H9 (cell line): Measurements from ENCODE around the gene DPP7. TPM values are rescaled to one million over a fixed set of nuclear protein-coding genes. Genes with fewer than 3 reads are reported as not detected.

ENCODE experiments used
- DNase-seq: peaks from one replicate; pipeline ENCODE4 v3.0.0-alpha.2; 2017
- H2AFZ ChIP-seq: one replicate; pipeline ENCODE4 v1.6.1; 2013; ENCODE audit warnings: mild to moderate bottlenecking, low read length, control low read depth, moderate library complexity
- H2AK5ac ChIP-seq: 2 replicates; pipeline ENCODE4 v1.6.1; 2013; ENCODE audit warnings: low read length, control low read depth, mixed read lengths; ENCODE audit not compliant: insufficient read length
- H2BK120ac ChIP-seq: one replicate; pipeline ENCODE4 v1.6.1; 2013; ENCODE audit warnings: low read depth, mild to moderate bottlenecking, low read length, control low read depth, inconsistent platforms; ENCODE audit not compliant: poor library complexity, severe bottlenecking
- H2BK12ac ChIP-seq: 2 replicates; pipeline ENCODE4 v1.6.1; 2013; ENCODE audit warnings: low read length, control low read depth, mixed read lengths, low read depth; ENCODE audit not compliant: insufficient read length
- H2BK15ac ChIP-seq: 2 replicates; pipeline ENCODE4 v1.6.1; 2013; ENCODE audit warnings: low read depth, low read length, control low read depth
- H2BK20ac ChIP-seq: one replicate; pipeline ENCODE4 v1.6.1; 2013; ENCODE audit warnings: low read depth, mild to moderate bottlenecking, low read length, control low read depth, inconsistent platforms; ENCODE audit not compliant: poor library complexity, severe bottlenecking
- H2BK5ac ChIP-seq: 2 replicates; pipeline ENCODE4 v1.6.1; 2013; ENCODE audit warnings: low read length, control low read depth, mixed read lengths; ENCODE audit not compliant: insufficient read length
- H3K14ac ChIP-seq: 2 replicates; pipeline ENCODE4 v1.6.1; 2013; ENCODE audit warnings: low read length, control low read depth; ENCODE audit not compliant: insufficient read depth
- H3K18ac ChIP-seq: 2 replicates; pipeline ENCODE4 v1.6.1; 2013; ENCODE audit warnings: low read depth, mild to moderate bottlenecking, mixed read lengths, low read length, control low read depth; ENCODE audit not compliant: insufficient read length
- H3K23ac ChIP-seq: 2 replicates; pipeline ENCODE4 v1.6.1; 2013; ENCODE audit warnings: low read length, control low read depth, mixed read lengths, low read depth; ENCODE audit not compliant: insufficient read length
- H3K23me2 ChIP-seq: 2 replicates; pipeline ENCODE4 v1.6.1; 2013; ENCODE audit warnings: low read depth, mild to moderate bottlenecking, mixed read lengths, low read length, control low read depth; ENCODE audit not compliant: insufficient read length, poor library complexity, severe bottlenecking
- H3K27ac ChIP-seq: 2 replicates; pipeline ENCODE4 v1.5.1; 2013; ENCODE audit warnings: low read length, control low read depth, mixed read lengths, low read depth; ENCODE audit not compliant: insufficient read length
- H3K27me3 ChIP-seq: 2 replicates; pipeline ENCODE4 v1.6.1; 2013; ENCODE audit warnings: low read length, control low read depth, inconsistent platforms; ENCODE audit not compliant: insufficient read depth
- H3K4ac ChIP-seq: 2 replicates; pipeline ENCODE4 v1.6.1; 2013; ENCODE audit warnings: low read depth, mild to moderate bottlenecking, control low read depth, inconsistent platforms, low read length, moderate library complexity
- H3K4me1 ChIP-seq: 2 replicates; pipeline ENCODE4 v1.6.1; 2013; ENCODE audit warnings: low read length, control low read depth, inconsistent platforms; ENCODE audit not compliant: insufficient read depth
- H3K4me2 ChIP-seq: 2 replicates; pipeline ENCODE4 v1.6.1; 2013; ENCODE audit warnings: low read length, control low read depth, mixed read lengths; ENCODE audit not compliant: insufficient read length, insufficient read depth
- H3K56ac ChIP-seq: 2 replicates; pipeline ENCODE4 v1.6.1; 2013; ENCODE audit warnings: low read depth, mild to moderate bottlenecking, mixed read lengths, low read length, control low read depth; ENCODE audit not compliant: insufficient read length
- H3K79me1 ChIP-seq: 2 replicates; pipeline ENCODE4 v1.6.1; 2013; ENCODE audit warnings: low read depth, mild to moderate bottlenecking, moderate library complexity, low read length, control low read depth, inconsistent platforms; ENCODE audit not compliant: insufficient read depth, poor library complexity, severe bottlenecking
- H3K79me2 ChIP-seq: 2 replicates; pipeline ENCODE4 v1.6.1; 2013; ENCODE audit warnings: low read length, control low read depth, inconsistent platforms; ENCODE audit not compliant: insufficient read depth
- H3K9ac ChIP-seq: 2 replicates; pipeline ENCODE4 v1.6.1; 2013; ENCODE audit warnings: low read length, control low read depth, mixed read lengths; ENCODE audit not compliant: insufficient read length; ENCODE audit errors: extremely low read depth
- H3K9me3 ChIP-seq: one replicate; pipeline ENCODE4 v1.6.1; 2013; ENCODE audit warnings: low read depth, low read length, inconsistent platforms; ENCODE audit not compliant: control insufficient read depth
- H3T11ph ChIP-seq: one replicate; pipeline ENCODE4 v1.6.1; 2013; ENCODE audit warnings: mild to moderate bottlenecking, low read length, control low read depth, inconsistent platforms
- H4K20me1 ChIP-seq: one replicate; pipeline ENCODE4 v1.6.1; 2013; ENCODE audit not compliant: control insufficient read depth, insufficient read length, insufficient read depth
- H4K5ac ChIP-seq: 2 replicates; pipeline ENCODE4 v1.6.1; 2013; ENCODE audit warnings: low read depth, mild to moderate bottlenecking, mixed read lengths, low read length, control low read depth; ENCODE audit not compliant: insufficient read length
- H4K8ac ChIP-seq: replicated peaks from 2 replicates; pipeline ENCODE4 v1.6.1; 2013; ENCODE audit warnings: low read length, control low read depth, mixed read lengths, low read depth; ENCODE audit not compliant: insufficient read length
- H4K91ac ChIP-seq: 2 replicates; pipeline ENCODE4 v1.6.1; 2013; ENCODE audit warnings: low read depth, mild to moderate bottlenecking, moderate library complexity, mixed read lengths, low read length, control low read depth; ENCODE audit not compliant: insufficient read length
- H3K27ac Mint-ChIP-seq, 3 experiments: 2 replicates in 2 of 3; 3 replicates in 1 of 3; pipeline ENCODE4 v1.8.0; 2020 to 2021; ENCODE audit warnings: mixed read lengths in 3 of 3, mild to moderate bottlenecking in 1 of 3, moderate library complexity in 1 of 3
- H3K27me3 Mint-ChIP-seq: 2 replicates; pipeline ENCODE4 v1.8.0; 2021; ENCODE audit warnings: low read depth, mild to moderate bottlenecking, moderate library complexity, mixed read lengths
- H3K36me3 Mint-ChIP-seq, 3 experiments: 2 replicates in 2 of 3; 3 replicates in 1 of 3; pipeline ENCODE4 v1.8.0; 2020 to 2021; ENCODE audit warnings: low read depth in 3 of 3, mixed read lengths in 3 of 3; ENCODE audit not compliant: insufficient read depth in 1 of 3
- H3K4me1 Mint-ChIP-seq, 2 experiments: 2 replicates each; pipeline ENCODE4 v1.8.0; 2020; ENCODE audit warnings: mixed read lengths in 2 of 2
- H3K4me3 Mint-ChIP-seq, 2 experiments: 2 replicates in 1 of 2; 3 replicates in 1 of 2; pipeline ENCODE4 v1.8.0; 2020 to 2021; ENCODE audit warnings: mild to moderate bottlenecking in 2 of 2, mixed read lengths in 2 of 2, moderate library complexity in 1 of 2
- H3K9me3 Mint-ChIP-seq, 2 experiments: 2 replicates in 1 of 2; 3 replicates in 1 of 2; pipeline ENCODE4 v1.8.0; 2020; ENCODE audit warnings: mild to moderate bottlenecking in 2 of 2, mixed read lengths in 2 of 2, moderate library complexity in 1 of 2
- WGBS: extraction: QIAGEN DNeasy Blood & Tissue Kit; methylation state at CpG from one replicate; pipeline ENCODE4 v1.1.7; 2013; ENCODE audit warnings: missing lambda C conversion rate, low lambda C conversion rate, mixed read lengths; ENCODE audit not compliant: insufficient read length; ENCODE audit errors: extremely low coverage; 5-methylcytosine and 5-hydroxymethylcytosine counted together
- total RNA-seq: library from RNA; stranded (reverse); gene quantifications from 2 replicates; pipeline ENCODE4 v1.2.1, GENCODE V29; 2021
- TF ChIP-seq, protein P1 (sequence below): fragments of 200-600 bp; sonication (generic); conservative IDR thresholded peaks from 3 replicates; pipeline ENCODE4 v1.8.0; 2021; ENCODE audit warnings: antibody characterized with exemption, mild to moderate bottlenecking

Gene DPP7
- total RNA-seq, 1 experiment from 2014 or later = 29.4 TPM

DNA sequence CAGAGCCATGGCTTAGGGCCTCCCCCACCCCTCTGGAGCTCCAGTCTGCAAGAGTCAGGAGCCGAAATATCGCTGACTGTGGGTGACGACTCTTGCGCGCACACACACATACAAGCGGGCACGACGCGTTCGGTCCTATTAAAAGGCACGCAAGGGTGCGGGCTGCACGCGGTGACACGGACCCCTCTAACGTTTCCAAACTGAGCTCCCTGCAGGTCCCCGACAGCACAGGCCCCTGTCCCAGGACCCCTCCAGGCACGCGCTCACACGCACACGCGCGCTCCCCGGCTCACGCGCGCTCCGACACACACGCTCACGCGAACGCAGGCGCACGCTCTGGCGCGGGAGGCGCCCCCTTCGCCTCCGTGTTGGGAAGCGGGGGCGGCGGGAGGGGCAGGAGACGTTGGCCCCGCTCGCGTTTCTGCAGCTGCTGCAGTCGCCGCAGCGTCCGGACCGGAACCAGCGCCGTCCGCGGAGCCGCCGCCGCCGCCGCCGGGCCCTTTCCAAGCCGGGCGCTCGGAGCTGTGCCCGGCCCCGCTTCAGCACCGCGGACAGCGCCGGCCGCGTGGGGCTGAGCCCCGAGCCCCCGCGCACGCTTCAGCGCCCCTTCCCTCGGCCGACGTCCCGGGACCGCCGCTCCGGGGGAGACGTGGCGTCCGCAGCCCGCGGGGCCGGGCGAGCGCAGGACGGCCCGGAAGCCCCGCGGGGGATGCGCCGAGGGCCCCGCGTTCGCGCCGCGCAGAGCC, 24.4 kb upstream of the DPP7 start, which contains the start of gene GRIN1:
Gene GRIN1 (plus strand): TSS at position 433 of the 746 bp plus-strand sequence. CDS start 333 bp downstream, outside the sequence.
- H2BK120ac ChIP-seq = no peak within 1 kb of the TSS
- Mint-ChIP-seq H3K27ac (peak within 1 kb of the TSS in 1 of 3 experiments; percentile 20; a peak in 1 of 7 replicates), H3K4me3 (peak within 1 kb of the TSS in 1 of 2 experiments; percentile 74; a peak in 3 of 5 replicates), H3K36me3 (no peaks in the 10 kb centered on the region), H3K4me1 (peaks cover 0 to 12% of the 10 kb centered on the region in 2 experiments; a peak in 2 of 4 replicates), H3K9me3 (no peaks in the 10 kb centered on the region; a peak in 2 of 5 replicates), H3K27me3 (peaks cover 93% of the 10 kb centered on the region)
- H4K8ac ChIP-seq = no peak within 1 kb of the TSS
- no peak within 1 kb of the TSS for H2BK5ac ChIP-seq
- H3K56ac ChIP-seq = no peak within 1 kb of the TSS
- H3K9me3 ChIP-seq = no peaks in the 10 kb centered on the region
- no peak within 1 kb of the TSS for H2BK12ac ChIP-seq
- H3K27ac ChIP-seq = no peak within 1 kb of the TSS
- H3K4me2 ChIP-seq = peak within 1 kb of the TSS; percentile 7
- H2AFZ ChIP-seq = no peak within 1 kb of the TSS
- H3K79me2 ChIP-seq = no peaks in the 10 kb centered on the region
- DNase-seq = peak; percentile 53
- no peak within 1 kb of the TSS for H2AK5ac ChIP-seq
- peaks cover 29% of the 10 kb centered on the region; the same call in 1 of the 2 replicates for H3K27me3 ChIP-seq
- no peak within 1 kb of the TSS for H3T11ph ChIP-seq
- WGBS = no CpG with 5 or more reads among the region's 104 CpGs
- H3K4me1 ChIP-seq = no peaks in the 10 kb centered on the region
- no peak within 1 kb of the TSS for H4K91ac ChIP-seq
- H2BK20ac ChIP-seq = no peak within 1 kb of the TSS
- H3K18ac ChIP-seq = no peak within 1 kb of the TSS
- no peak within 1 kb of the TSS for H3K14ac ChIP-seq
- TF ChIP-seq, protein P1, sequence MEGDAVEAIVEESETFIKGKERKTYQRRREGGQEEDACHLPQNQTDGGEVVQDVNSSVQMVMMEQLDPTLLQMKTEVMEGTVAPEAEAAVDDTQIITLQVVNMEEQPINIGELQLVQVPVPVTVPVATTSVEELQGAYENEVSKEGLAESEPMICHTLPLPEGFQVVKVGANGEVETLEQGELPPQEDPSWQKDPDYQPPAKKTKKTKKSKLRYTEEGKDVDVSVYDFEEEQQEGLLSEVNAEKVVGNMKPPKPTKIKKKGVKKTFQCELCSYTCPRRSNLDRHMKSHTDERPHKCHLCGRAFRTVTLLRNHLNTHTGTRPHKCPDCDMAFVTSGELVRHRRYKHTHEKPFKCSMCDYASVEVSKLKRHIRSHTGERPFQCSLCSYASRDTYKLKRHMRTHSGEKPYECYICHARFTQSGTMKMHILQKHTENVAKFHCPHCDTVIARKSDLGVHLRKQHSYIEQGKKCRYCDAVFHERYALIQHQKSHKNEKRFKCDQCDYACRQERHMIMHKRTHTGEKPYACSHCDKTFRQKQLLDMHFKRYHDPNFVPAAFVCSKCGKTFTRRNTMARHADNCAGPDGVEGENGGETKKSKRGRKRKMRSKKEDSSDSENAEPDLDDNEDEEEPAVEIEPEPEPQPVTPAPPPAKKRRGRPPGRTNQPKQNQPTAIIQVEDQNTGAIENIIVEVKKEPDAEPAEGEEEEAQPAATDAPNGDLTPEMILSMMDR = no peak
- H3K23ac ChIP-seq = no peak within 1 kb of the TSS
- H3K9ac ChIP-seq = no peak within 1 kb of the TSS
- H2BK15ac ChIP-seq = no peak within 1 kb of the TSS
- H4K5ac ChIP-seq = no peak within 1 kb of the TSS
- no peaks in the 10 kb centered on the region for H3K23me2 ChIP-seq
- no peaks in the 10 kb centered on the region for H3K79me1 ChIP-seq
- H3K4ac ChIP-seq = no peak within 1 kb of the TSS
- peaks cover 2% of the 10 kb centered on the region for H4K20me1 ChIP-seq
